CD4-positive, alpha-beta T cell treated with Interleukin-12 subunit alpha and Interleukin-12 subunit beta, for 1 hour (primary cell): ENCODE measurements around the gene PHPT1.
"Not testable (repeated sequence)": the region's sequence is repeated elsewhere in the genome, so short reads cannot be mapped to it uniquely, and the experiment has no call there.

Experiments used
- DNase-seq: peaks from one replicate; pipeline ENCODE4 v3.0.0-alpha.2; 2020

Gene PHPT1

DNA sequence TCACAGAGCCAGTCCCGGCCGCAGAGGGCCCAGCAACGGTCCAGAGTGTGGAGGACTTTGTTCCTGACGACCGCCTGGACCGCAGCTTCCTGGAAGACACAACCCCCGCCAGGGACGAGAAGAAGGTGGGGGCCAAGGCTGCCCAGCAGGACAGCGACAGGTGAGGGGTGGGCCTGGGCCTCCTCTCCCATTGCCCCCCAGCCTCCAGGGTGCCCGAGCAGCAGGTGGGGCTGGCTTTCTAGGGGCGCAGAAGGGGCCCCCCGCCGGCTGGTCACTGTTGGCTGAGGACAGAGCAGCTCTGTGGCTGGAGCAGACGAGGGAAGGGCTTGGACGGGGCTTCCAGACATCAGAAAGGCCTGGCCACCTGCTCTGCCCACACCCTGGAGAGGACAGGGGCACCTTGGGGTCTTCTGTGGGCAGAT is 11.3 kb upstream of the PHPT1 start:
- DNase-seq, result not testable (repeated sequence)

DNA sequence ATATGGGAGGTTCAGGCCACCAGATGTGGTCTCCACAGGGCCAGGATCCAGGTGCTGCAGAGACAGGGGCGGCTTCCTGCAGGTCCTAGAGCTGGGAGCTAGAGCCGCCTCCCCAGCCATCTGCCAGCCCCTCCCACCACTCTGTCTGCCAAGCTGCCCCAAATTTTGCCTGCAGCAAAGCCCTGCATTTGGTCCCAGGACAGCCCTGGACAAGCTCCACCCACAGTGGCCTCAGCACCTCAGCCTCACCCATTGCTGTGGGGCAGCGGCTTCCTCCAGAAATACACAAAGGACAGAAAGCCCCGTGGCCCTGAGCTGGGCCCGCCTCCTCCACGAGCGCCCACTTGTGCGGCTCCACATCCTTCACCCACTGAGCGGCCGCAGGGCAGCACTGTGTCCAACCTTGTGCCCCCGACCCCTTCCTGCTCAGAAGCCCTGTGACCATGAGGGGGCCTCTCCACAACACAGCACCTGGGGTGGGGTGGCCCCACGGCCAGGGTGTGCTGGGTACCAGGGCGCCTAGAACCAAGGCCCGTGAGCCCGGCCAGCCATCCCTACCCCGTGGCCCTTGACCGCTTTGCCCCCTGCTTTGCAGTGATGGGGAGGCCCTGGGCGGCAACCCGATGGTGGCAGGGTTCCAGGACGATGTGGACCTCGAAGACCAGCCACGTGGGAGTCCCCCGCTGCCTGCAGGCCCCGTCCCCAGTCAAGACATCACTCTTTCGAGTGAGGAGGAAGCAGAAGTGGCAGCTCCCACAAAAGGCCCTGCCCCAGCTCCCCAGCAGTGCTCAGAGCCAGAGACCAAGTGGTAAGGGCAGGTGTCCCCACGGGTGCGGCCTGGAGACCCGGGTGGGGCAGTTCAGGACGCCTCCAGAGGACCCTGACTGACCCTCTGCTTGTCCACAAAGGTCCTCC is 10.6 kb upstream of the PHPT1 start:
- no peak for DNase-seq

DNA sequence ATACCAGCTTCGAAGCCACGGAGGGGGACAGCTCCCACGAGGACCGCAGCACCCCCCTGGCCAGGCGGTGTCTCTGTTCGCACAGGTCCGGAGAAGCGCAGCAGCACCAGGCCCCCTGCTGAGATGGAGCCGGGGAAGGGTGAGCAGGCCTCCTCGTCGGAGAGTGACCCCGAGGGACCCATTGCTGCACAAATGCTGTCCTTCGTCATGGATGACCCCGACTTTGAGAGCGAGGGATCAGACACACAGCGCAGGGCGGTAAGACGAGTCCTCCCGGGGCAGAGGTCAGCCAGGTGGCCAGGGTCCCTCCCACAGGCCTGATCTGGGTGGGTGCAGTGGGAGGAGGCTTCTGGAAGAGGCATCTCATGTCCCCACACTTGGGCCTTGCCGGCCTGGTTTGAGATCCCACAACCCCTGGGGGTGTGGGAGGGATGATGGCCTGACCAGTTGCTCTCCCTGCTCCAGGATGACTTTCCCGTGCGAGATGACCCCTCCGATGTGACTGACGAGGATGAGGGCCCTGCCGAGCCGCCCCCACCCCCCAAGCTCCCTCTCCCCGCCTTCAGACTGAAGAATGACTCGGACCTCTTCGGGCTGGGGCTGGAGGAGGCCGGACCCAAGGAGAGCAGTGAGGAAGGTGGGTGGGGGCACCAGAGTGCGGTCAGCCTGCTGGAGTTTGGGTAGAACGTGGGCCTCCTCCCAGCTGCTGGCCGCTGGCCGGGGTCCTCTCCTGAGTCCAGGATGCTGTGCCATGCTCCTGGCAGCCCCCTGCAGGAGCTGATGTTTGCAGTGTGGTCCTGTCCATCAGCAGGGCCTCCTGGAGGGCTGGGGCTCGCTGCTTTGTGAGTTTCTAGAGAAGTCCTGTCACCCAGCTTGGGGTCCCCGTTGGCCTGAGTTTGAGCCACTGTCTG is 9.7 kb upstream of the PHPT1 start:
- DNase-seq, result no peak

DNA sequence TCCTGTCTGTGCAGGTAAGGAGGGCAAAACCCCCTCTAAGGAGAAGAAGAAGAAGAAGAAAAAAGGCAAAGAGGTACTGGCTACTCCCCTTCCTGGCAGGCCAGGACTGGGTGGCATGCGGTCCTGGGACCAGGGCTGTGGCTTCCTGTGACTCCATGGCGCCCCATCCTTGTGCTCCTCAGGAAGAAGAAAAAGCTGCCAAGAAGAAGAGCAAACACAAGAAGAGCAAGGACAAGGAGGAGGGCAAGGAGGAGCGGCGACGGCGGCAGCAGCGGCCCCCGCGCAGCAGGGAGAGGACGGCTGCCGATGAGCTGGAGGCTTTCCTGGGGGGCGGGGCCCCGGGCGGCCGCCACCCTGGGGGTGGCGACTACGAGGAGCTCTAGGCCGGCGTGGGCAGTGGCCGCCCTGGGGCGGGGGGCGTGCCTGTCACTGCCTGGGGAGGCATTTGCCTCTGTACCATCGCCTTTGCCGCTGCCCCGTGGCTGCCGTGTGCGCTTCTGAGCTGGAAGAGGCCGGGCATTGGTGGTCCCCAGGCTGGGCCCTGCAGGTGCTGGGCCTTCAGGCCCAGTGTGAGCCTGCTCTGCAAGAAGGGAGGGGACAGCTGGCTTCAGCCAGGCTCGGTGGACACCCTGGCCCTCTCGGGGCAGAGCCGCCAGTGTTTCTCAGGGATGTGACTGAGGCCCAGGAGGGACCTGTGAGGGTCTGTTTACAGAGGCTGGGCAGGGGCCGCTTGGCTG is 8.9 kb upstream of the PHPT1 start:
- no peak for DNase-seq

DNA sequence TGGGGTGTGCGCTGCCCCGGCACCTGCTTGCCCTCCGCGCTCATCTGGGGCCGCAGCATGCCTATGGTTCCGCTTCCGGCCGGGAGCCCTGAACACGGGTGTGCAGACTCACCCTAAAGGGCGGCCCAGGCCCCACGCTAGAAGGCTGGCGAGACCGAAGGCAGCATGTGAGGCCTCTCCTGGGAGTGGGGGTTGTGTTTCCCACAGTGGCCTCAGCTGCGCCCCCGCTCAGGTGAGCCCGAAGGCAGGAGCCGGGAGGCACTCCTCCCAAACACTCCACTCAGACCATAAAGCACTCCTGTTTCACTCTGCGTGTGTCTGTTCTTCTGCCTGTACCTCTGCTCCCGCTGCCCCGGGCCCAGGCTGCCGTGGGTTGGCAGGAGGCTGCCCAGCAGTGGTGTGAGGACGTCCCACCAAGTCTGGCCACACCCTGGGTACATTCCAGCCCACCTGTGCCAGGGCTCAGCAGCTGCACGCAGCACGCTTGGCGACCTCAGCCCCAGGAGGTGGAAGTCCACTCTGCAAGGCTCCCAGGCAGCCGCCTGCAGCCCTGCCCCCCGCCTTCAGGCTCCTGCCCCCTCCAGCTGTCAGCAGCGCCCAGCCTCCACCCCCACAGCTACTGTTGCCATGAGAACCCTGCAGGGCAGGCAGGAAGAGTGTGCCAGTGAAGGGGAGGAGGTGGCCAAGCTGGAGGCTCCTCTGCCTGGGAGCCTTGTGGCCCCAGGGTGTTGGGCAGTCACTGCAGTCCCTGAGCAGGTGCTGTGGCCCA is 8.1 kb upstream of the PHPT1 start:
- DNase-seq, result no peak

DNA sequence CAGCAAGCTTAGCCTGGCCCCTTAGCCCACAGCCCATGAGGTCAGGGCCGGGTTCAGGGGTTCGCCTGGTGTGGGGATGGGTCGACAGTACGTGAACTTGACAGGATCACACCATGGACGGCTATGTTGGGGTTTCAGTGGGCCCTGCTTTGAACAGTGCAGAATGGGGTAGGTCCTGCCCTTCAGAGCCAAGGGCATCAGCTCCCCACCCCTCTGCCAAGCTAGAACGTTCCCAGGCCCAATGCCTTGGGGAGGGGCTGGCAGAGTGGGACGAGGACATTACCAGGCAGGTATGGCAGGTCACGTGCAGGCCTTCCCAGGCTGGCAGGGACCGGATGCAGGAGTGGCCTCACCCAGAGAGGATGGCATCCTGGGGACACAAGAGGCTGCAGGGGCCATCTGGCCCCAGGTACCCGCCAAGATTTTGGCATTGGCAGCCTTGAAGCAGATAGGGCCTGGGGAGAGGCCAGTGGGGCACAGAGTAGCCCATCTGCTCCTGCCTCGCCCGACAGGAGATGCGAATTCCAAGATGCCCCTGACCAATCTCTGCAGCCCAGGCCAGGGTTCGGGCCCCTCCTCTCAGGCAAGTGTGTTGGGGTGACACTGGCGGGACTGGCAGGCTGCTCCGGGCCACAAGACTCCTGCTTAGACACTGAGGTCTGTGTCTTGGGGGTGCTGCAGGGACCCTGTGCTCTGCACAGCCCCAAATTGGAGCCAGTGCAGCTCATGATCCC is 7.4 kb upstream of the PHPT1 start:
- not testable (repeated sequence) for DNase-seq

DNA sequence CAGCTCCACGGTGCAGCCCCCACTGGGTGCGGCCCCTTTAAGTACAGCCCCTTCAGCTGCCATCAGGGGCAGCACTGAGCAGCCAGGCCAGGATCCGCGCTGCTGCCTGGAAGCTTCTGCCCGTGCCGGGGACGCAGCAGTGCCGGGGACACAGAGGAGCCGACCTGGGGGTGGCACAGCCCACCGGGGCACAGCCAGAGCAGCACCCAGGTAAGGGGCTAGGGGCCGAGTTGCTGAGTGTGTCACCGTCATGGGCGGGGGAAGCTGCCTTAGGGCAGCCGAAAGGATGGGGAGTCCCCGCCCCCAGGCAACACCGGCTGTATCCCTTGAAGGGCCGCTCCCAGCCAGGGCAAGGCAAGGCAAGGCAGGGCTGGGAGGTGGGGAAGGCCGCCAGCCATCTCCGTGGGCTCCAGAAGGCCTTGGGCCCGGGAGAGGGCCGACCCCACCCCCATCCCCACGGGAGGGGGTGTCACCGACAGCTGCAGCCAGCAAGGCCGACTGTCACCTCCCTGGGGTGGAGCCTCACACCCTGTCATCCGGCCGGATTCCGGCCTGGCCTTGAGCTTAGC is 6.7 kb upstream of the PHPT1 start, which contains the start of gene AJM1:
TSS of gene AJM1 (plus strand) at position 99 of the 569 bp plus-strand sequence. CDS start 1,937 bp downstream, outside the sequence.
- DNase-seq, result peak; percentile 85

DNA sequence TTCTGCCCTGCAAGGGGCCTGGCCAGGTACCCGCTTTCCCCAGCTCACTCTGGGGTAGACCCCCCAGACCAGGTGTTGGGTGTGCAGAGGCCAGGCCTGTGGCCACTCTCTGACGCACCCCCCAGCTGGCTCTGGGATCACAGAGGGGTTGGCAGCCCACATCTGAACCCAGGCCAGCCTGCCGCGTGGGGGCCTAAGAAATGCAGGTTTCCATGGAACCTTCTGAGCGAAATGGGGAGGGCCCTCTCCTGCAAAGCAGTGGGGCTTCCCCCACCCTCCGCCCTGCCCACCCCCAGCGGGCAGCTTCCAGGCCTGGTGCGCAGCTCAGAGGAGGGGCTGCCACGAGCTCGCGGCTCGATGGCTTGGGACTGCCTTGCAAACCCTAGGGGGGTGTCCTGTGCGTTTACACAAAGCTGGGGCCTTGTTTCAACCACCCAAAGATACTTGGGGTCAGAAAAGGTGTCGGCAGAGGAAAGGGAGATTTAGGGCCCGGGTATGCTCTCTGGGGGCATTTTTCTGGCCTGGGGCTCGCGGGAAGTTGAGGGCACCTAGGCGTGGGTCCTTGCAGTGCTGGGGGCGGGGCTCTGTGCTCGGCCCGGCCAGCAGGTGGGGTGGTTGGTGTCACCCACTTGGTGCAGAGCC is 5.9 kb upstream of the PHPT1 start:
- DNase-seq, result not testable (repeated sequence)

DNA sequence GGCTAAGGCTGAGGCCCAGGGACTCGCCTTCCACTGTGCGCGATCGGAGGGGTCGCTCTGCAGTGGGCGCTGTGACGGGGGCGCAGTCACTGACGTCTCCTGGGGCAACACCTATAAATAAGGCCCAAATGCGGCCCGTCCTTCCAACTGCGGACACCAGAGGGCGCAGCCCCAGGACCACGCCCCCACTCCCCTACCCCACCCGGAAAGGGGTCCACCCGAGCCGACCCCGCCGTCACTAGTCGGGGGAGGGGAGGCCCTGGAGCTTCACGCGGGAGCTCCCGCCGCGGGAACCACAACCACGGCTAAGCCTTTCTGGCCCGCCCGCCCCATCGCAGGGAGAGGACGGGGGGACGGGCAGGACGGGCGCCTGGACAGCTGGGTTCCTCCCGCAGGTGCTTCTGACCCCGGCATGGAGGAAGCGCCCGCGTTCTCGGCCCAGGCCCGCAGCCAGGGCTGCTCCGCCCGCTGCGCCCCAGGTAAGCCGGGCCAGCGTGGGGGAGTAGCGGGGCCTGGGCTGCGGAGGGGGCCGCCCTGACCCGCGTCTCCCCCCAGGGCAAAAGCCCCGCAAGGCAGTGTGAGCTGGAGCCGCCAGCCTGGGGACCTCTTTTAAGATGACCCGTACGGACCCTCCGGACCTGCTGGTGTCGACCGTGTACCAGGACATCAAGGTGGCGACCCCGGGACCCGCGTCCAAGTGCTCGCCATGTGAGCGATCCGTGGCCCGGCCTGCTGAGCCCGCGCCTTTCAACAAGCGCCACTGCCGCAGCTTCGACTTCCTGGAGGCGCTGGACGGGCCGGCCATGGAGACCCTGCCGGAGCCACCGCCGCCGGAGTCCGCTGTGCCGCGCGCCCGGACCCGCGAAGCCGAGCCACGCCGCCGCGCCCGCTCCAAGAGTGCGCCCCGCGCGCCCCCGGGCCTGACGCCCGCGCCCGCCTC is 5.1 kb upstream of the PHPT1 start:
- peak; percentile 67 for DNase-seq

DNA sequence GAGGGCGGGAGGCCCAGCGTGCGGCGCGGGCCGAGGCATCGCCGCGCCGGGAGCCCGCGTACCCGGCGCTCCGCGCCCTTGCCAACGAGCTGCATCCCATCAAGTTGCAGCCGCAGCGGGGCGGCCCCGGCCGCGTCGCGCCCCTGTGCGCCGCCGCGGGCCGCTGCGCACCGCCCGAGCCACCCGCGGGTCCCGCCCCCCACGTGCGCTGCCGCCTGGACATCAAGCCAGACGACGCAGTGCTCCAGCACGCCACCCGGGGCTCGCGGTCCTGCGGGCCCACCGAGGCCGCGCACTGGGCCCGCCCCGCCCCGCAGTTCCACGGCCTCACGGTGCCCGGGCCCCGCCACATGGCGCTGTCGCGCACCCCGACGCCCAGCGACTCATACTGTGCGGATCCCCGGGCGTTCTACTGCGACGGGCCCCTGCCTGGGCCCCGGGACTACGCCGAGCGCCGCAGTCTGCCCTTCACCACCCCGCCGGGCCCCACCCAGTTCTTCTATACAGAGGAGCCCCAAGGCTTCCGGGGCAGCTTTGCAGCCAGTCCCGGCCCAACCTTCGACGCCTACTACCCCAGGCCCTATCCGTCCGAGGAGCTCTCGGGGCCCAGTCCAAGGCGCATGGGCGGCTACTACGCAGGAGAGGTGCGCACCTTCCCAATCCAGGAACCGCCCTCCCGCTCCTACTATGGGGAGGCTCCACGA is 4.3 kb upstream of the PHPT1 start:
- DNase-seq, result peak; percentile 25

DNA sequence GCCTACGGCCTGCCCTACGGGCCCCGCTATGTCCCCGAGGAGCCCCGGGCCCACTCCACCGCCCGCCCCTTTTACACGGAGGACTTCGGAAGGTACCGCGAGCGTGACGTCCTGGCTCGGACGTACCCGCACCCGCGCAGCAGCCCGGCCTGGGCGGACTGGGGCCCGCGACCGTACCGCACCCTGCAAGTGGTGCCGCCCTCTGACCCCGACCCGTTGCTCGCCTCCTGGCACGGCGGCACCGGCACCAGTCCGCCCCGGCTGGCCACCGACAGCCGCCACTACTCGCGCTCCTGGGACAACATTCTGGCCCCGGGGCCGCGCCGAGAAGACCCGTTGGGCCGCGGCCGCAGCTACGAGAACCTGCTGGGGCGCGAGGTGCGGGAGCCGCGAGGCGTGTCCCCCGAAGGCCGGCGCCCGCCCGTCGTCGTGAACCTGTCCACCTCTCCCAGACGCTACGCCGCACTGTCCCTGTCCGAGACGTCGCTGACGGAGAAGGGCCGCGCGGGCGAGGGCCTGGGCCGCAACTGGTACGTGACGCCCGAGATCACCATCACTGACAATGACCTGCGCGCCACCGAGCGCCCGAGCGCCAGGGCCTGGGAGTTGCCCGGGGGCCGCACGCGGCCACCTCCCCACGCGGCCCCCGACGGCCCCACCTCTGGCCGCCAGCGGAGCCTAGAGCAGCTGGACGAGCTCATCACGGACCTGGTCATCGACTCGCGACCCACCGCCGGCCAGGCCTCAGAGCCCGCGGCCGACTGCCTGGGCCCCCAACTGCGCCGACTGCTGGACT is 3.5 kb upstream of the PHPT1 start:
- no peak for DNase-seq

DNA sequence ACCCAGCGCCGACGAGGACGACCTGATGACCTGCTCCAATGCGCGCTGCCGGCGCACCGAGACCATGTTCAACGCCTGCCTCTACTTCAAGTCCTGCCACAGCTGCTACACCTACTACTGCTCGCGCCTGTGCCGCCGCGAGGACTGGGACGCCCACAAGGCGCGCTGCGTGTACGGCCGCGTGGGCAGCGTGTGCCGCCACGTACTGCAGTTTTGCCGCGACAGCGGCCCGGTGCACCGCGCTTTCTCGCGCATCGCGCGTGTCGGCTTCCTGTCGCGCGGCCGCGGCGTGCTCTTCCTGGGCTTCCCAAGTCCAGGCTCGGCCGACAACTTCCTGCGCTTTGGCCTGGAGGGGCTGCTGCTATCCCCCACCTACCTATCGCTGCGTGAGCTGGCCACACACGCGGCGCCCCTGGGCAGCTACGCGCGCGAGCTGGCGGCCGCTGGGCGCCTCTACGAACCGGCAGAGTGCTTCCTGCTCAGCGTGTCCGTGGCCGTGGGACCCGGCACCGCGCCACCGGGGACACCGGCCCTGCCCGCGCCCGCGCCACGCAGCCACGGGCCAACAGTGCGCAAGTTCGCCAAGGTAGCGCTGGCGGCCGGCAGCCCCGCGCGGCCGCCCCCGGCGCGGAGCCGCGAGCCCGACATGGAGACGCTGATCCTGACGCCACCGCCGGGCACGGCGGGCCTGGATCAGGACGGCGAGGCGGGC is 2.7 kb upstream of the PHPT1 start:
- peak; percentile 14 for DNase-seq

DNA sequence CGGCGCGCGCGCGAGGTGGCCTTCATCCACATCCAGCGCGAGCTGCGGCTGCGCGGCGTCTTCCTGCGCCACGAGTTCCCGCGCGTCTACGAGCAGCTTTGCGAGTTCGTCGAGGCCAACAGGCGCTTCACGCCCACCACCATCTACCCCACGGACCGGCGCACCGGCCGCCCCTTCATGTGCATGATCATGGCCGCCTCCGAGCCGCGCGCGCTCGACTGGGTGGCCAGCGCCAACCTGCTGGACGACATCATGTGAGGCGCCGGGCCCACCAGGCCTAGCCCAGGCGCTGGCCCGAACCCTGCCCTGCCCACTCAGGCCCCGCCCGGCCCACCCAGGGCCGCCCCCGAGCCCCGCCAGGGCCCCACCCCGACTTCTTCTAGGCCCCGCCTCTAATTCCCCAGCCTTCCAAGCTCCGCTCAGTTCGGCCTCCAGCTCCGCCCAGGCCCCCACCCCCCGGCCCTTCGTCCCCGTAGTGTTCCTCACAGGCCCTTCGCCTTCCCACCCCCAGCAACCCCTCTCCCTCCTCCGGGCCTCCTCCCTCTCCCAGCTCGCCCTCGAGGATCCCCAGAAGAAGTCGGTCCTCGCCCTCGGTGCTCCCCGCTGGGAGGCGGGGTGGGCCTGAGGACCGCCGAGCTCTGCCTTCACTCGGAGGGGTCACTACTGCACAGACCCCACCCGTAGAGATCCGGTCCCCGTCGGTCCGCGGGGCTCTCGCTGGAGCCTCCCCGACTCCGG is 2.0 kb upstream of the PHPT1 start:
- DNase-seq, result peak; percentile 20

DNA sequence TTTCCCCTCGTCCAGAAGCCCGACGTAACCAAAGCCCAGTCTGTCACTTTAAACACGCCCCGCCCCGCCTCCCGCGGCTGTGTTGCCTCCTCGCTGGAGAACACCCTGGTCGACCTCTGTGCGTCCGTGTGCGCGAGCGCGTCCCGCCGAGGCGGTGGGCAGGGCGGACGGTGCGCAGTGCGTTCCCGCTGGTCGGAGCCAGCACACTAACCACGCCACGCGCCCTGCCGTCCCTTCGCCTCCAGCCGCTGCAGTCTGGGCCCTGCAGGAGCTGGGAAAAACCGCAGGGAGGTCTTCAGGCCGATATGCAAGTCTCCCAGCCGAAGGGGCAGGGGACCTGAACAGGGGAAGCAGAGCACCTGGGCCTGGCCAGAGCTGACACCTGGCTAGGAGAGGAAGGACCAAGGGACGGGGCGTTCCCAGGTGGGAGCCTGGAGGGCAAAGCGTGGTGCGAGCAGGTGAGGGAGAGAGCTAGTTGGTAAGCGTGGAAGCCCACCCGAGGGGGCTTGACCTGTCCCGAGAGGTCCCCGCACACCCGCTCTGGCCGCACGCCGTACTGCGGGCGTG is 1.3 kb upstream of the PHPT1 start:
- peak; percentile 75 for DNase-seq

DNA sequence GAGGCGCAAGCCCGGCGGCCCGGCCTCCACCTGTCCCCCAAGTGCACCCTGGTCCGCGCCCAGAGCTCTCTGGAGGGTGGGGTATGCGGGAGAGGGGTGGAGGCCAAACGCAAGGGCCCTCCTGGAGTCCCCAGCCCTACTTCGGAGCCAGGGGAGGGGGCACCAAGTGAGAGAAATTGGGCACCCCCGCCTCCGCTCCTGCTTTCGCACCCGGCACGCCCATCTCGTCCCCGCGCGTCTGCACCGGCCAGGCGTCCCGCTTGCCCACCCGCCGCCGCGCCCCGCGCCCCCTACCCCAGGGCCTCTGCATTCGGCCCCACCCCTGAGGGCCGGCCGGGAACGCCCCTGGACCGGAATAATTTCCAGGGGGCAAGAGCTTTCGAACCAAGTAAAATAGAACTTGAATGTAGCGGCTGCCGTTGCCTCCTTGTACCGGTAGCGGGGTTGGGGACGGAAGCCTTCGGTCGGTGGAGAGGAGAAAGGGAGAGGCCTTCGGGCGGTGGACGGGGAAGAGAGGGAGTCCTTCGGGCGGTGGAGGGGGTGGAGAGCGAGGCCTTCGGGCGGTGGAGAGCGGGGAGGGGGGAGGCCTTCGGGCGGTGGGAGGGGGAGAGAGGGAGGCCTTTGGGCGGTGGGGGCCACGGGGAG is 694 bp upstream of the PHPT1 start:
- DNase-seq, result peak; percentile 34
